Activated gamma-delta T cell treated with Interleukin-2 at 50 U/mL for 16 hours (primary cell): Measurements from ENCODE around the gene SMAD3.

Experiments used
- DNase-seq: peaks from one replicate; pipeline ENCODE4 v3.0.0-alpha.2; 2020

SMAD3 gene

DNA sequence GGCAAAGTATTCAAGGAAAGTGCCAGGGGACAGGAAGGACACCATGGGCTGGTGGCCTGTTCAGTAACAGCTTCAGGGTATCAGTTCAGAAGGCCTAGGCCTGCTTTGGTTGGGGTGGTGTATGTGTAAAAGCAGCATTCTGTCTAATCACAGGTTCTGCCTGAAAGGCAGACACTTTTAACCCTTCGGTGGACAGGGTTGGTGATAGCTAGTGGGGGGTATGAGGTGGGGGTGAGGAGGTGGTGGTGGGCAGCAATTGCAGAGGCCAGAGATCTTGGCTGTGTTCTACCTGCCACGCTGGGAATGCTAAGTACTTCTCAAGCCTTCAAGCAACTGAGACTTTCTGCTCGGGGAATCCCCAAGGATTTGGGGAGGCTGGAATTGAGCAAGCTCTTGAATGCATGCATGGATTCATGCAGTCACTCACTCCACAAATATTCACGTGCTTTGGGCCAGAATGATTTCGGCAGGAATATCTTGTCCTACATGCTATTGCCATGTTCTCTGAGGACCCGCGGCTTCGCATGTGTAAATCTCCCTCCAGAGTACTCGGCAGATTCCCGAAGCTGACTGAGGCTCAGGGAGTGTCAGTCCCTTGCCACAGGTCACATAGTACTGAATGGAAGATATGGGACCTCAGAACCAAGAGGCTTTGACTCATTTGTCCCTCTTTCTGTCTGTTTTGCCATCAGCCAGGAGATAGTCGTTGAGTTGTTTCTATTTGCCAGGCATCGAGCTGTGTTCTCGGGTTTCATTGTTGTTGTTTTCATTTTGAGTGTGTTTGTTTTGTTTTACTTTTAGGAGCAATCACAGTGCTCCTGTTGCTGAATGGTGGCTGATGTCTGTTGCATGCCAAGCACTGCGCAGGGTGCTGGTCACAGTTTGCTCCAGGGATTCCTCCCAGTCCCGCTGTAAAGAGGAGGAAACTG, 65.5 kb downstream of the SMAD3 start:
- no peak for DNase-seq

DNA sequence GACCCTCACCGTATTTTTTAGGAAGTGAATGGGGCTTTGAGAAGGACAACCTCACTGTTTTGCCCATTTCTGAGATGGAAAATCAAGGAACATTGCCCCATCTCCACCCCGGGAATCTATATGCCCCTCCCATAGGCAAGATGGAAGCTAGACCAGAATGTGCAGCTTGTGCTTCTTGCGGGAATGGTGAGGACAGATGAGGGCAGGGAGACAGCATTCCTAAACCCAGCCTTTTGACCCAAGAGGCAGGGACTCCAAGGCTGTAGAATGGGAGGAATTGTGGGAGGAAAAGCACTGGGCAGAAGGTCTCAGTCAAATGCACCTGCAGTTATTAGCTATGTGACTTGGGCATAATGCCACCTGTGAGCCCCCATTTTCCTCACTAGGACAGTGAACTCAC, 66.9 kb downstream of the SMAD3 start:
- DNase-seq = no peak

DNA sequence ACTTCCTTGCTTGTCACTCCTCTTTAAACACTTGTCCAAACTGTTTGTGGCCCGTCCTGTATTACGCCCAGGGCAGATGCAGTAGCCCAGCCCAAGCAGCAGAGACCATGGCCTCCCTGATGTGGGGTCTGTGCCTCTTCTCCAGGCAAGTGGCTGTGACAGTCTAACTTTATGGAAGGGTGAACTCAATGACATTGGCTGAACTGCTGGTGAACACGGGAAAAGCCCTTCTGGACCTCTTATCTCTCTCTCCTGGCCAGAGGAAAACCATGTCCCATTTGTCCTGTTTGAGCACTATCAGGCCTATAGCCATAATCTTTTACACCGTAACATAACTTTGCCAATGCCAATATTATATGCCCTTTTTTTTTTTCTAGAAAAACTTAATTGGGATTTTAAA, 67.6 kb downstream of the SMAD3 start:
- no peak for DNase-seq

DNA sequence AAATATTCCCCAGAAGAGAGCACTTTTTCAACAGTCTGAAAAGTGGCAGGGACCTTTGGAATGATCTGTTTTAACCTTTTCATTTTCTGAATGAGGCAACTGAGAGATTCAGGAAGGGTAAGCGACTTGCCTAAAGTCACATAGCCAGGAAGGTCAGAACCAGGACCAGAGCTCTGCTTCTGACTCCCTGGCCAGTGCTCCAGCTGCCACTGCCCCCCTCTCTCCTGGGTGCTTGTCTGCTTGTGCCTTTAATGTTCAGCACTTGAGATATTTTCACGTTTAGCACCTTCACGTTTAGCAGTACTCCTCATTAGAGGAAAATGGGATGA, 68.3 kb downstream of the SMAD3 start:
- DNase-seq = no peak

DNA sequence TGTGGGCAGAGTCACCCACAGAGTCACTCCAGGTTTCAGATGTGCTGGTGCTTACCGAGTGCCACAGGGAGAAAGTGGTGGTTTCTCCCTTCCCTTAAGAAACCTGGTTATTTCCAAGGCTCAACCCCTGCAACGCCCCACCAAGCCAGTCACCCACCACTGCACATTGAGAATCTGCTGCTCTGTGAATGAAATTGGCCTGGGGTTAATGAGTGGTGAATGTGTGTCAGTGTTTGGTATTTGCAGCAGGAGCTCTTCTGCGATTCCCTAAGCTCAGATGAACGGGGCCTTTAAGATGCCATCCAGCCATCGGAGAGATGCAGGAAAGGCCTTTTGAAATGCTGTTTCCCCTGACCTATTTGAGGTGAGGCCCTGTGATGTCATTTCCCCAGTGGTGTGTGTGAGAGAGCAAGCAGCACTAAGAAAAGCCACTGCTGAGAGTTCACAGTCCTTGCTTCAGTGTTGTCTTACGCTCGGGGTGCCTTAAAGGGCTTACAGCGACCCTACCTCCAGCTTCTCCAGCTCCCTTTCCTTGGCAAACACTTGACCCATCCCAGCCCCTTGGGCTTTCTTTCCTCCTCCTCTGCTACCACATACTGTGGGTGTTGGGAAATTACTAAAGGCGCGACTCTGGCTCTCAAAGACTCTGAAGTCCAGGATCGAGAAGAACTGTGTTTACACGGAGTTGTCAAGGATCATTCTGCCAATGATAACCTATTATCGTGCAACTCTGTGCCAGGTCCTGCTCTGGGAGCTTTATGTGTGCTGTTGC, 68.9 kb downstream of the SMAD3 start:
- peak; percentile 65 for DNase-seq

DNA sequence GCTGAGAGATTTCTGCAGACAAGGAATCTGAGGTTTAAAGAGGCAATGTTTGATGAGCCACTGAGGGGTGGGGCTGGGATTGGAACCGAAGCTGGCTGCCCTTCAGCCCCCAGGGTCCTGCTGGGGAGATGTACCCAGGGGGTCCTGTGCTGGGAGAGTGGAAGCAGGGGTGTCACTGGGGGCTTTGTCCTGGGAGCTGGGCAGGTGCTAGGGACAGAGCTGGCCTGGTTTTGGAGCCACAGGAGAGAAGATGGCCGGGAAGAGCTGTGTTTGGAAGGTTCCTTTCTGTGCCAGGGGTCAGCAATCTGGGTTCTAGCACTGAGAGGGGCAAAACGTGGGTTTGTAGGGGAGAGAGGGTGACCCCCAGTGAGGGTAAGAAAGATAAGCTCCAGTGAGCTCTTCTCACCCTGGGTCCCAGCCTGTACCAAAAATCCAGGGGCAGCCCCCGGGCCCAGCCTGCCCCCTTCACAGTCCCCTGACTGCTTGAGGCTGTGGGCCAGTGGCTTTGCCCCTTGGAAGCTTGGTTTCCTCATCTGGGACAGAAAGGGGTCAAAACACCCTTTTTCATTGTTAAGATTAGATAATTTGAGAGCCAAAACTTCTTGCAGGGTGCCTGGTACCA, 69.6 kb downstream of the SMAD3 start:
- no peak for DNase-seq

DNA sequence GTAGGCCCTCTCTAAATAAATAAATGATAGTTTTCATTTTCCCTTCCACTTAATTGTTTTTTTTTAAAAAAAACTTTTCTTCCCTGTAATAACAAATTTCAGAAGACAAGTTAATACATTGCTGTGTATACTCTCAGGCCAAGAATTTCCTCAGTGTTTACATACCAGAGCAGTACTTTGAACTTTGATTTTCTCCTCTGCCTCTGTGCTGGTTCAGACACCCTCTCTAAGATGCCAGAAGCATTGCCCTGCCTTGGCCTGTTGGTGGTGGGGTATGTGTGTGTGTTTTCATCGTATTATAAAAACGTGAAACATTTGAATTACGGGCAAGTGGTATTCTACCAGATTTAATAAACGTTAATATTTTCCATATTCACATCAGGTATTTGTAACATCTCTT, 70.1 kb downstream of the SMAD3 start:
- no peak for DNase-seq

DNA sequence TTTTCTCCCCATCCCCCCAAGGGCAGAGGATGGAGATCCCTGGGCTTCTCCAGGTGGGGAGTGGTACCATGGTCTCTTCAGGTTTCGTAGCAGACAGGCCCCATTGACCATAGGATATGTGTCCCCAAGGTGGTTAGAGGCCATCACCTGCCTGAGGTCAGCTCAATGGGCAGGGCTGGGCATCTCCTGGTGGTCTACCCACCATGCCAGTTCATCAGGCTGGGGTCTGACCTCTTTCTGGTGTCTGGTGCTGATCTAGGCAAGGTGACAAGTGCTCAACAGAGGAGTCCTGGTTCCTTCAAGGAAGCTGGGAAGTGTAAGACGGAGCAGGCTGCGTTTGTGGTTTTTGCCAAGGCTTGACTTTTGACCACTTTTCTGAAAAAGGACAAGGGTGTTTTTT, 71.4 kb downstream of the SMAD3 start:
- DNase-seq = no peak

DNA sequence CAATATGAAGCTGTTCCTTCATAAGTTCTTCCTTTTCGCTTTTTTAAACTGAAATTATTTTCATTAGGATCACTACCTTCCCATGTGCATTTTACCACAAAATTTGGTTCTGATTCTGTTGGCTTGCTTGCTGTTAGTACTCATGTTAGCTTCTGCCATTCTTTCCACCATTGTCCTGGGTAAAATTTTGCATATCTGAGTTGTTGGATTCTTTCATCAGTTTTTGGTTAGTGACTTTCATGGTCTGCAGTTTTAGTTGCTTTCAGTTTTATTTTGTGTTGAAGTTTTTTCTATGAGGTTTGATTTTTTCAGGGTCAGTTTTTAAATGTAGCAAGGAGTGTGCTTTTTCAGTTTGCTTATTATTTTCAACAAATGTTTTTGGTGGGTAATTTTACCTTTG, 71.9 kb downstream of the SMAD3 start:
- DNase-seq = no peak

DNA sequence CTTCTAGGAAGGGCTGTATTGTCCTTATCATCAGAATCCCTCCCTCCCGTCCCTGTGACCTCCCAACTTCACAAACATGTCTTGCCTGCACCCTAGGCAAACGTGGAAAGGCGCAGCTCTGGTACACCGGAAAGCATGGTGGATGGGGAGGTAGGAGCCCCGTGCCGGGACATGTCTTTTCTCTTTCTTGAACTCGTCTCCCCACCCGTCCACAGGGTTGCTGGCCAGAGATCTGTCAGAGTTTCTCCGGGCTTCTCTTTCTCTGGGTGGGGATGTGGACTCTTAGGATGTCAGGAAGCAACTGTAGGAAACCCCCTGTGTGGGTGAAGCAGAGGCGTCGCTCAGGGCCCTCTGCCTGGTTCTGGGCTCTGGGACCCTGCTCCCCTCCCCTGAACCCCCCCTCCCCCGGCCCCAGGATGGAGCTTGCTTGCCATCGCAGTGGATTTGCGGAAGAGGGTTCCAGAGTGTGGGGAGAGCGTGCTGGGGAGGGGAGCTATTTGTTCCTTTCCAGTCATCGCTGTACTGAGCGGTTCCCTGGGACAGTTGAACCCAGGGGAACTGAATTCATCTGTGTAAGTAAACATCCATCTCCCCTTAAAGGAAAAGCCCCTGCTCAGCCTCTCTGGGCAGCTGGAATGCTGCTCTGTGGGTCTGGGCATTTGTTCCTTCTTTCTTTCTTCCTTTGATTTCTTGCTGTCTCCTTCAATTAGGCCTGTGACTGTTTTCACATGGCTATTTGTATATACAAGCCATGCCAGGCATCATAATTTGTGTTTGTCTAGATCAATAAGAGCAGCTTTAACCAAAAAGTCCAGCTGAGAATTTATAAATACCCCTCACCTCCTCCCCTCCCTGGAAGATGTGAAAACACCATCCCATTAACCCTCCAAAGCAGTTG, 72.8 kb downstream of the SMAD3 start:
- DNase-seq = no peak

DNA sequence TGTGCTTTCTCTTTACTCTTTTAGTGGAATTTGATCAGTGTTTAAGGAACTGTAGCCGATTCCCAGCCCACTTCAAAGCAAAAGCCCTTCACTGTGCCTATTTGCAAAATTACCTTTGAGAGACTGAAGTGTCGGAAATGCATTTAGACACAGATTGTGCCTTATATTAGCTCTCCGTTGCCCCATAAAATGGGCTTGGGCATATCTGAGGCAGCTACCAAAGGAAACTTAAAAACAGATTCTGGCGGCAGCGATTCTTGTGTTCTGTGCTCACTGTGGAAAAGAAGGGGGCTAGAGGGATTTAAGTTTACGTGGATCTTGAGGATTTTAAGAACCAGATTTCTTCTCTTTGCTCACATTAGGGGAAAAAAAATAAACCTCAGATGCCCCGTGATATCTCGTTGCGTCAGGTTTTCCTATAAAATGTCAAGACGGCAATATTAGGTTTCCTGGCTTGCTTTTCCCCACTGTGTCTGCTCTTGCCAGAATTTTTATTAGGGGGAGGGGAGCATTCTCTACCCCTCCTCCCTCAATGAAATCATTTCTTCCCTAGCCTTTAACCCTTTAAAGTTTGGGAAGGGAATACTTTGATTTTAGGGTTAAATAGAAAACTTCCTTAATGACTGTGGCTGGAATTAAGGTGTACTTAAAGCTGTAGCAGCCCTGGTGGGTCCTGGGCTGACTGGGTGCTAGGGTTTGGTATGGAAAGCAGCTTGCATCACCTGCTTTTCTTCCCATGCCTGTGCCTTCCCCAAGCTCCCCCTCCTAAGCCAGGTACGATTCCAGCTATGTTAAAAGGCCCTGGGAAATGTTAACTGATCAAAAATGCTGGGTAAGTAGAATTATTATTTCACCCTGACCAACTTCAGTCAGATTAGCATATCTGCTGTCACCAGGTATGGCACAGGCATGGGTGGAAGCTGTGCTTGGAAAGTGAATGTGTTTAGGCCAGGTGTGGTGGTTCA, 73.8 kb downstream of the SMAD3 start:
- no peak for DNase-seq

DNA sequence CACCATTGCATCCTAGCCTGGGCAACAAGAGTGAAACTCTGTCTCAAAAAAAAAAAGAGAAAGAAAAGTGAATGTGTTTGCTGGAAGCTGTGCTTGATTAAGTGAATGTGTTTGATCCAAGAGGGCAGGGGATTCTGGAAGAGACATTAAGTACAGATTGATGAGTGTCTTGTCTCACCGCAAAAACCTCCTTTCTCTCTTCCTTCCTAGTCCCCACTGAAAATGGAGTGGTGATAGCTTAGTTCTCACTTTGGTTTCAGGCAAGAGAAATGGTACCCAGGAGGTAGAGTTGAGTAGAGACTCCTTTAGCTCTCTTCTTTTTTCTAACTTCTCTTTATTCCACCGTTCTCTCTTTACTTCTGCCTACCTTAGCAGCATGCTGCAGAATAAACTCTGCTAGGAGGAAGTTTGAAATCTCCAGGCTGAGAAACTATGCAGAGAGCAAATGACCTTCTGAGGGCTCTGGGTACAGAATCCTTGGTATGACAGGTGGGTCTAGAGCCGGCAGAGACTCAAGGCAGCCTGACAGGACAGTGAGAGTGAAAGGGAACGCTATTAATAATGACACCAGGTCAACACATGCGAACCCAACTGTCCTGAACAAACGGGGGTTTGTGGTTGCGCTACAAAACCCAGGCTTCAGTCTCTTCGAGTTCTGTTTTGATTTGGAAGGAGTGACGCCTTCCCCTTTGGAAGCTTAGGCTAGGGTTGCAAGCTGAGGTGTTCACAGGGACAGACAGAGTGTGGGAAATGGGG, 74.9 kb downstream of the SMAD3 start:
- DNase-seq = no peak

DNA sequence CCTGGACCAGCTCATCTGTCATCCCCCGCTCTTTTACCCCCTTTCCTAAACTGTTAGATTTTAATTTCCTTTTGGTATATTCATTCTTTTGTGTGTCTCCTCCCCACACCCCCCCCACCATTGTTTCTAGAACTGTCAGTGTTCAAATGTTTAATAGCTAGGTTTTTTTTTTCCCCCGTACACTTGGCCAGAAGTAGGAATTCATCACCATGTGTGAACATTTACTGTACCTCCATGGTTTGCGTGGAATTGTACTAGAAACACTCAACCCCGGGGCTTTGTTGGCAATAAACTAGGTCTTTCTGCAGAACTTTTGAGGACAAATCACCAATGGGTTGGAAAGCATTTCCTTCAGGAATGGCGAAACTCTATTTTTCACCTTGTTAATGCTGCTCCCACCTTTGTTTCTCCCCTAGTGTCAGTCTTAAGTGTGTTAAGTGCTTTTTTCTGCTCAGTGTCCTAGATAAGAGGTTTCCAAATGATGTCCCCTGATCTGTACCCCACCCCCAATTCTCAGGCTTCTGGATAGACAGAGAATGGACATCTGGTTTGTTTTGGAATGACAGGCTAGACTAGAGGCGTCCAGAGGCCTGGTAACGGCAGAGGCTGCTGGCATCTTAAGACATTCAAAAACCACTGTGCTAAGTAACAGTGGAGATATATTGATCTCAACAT, 76.8 kb downstream of the SMAD3 start:
- no peak for DNase-seq

DNA sequence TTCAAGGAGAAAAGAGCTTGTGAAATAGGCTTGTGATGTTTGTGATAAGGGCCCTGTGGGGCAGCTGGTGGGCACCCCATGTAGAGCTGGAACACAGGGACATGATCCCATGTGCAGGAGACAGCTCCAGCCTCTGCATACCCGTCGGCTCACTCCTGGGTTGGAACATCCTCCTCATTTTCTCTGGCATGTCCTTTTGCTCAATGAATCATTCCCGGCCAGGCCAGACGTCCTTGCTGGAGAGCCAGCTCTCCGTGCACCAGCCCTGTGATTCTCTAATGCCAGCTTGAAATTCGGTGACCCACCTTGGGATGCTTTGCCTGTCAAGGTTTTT, 77.3 kb downstream of the SMAD3 start:
- DNase-seq = no peak

DNA sequence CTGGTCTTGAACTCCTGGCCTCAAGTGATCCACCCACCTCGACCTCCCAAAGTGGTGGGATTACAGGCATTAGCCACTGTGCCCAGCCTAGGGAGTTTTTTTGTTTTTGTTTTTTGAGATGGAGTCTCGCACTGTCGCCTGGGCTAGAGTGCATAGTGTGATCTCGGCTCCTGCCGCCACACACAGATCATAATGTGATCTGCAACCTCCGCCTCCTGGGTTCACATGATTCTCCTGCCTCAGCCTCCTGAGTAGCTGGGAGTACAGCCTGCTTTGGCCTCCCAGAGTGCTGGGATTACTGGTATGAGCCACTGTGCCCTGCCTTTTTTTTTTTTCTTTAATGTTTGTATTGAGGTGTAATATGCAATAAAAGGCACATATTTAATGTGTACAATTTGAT, 78.2 kb downstream of the SMAD3 start:
- no peak for DNase-seq

DNA sequence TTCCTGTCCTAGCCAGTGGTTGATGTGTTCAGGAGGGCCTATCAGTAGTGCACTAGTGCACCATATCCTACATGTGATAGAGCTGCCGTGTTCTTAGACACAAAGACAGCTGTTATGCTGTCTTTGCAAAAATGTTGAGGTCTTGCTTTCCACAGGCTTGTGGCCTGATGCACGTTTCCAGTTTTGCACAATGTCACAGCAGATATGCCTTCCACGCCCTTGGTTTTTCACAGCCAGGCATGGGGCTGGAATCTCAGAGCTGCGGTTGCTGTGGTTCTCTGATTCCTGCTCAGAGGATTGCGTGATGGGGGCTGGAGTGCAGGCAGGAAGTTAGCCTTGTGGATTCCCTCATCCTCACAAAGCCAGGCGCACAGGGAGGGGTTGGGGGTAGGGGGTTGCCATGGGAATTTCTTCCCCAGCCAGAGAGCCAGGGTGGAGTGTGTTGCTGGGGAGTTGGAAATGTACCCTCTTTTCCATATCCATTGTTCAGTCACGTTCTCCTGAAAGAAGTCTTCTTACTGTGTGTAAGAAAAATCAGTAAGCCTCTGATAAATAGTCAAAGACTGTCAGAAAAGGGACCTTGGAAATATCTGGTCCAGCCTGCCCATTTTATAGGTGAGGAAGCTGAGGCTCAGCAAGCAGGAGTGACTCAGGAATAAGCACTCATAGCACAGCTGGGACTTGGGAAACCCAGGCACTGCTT, 79.4 kb downstream of the SMAD3 start:
- DNase-seq = no peak

DNA sequence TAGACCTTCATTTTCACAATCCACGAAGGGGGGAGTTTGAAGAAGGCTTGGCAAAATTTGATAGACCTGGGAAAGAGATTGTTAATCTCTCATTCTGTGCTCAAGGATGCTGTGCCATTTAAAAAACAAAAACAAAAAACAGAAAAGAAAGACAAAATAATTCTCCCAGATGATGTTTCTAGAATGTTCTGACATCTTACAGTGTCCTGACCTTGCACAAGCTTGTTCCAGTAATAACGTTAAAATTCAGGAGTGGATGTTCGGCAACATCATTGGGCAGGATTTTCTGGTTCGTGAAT, 79.9 kb downstream of the SMAD3 start:
- DNase-seq = no peak

DNA sequence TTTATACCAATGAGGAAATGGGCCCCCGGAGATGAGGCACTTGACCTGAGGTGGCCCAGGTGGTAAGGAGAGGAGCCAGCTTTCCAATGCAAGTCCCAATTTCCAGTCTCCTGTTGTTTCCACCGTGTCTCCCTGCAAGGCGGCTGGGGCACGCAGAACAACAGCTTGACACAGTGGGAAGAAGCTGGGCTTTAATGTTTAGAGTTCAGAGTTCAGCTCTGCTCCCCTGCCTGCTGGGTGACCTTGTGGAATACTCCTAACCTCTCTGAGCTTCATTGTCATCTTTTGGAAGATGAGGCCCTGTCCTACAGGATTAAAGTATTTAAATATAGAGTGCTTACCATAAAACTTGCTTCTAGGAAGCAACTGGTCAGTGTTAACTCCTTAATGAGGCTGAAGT, 80.3 kb downstream of the SMAD3 start:
- no peak for DNase-seq

DNA sequence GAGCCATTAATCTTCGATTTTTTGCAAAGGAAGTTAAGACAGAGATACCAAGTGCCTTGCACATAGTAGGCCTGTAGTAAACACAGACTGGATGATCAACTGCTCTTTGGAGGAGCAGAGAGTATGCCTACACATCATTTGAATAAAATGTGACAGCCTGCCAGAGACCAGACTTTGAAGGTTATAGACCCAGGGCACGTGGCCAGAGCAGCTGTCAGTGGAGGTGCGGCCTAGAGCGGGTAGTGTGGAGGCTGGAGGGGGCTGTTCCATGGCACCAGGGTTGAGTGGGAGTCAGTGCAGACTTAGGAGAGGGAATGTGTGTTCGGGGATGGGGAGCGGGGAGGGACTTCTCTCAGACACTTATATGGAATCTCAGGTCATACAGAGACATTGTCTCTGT, 80.8 kb downstream of the SMAD3 start:
- DNase-seq = no peak

DNA sequence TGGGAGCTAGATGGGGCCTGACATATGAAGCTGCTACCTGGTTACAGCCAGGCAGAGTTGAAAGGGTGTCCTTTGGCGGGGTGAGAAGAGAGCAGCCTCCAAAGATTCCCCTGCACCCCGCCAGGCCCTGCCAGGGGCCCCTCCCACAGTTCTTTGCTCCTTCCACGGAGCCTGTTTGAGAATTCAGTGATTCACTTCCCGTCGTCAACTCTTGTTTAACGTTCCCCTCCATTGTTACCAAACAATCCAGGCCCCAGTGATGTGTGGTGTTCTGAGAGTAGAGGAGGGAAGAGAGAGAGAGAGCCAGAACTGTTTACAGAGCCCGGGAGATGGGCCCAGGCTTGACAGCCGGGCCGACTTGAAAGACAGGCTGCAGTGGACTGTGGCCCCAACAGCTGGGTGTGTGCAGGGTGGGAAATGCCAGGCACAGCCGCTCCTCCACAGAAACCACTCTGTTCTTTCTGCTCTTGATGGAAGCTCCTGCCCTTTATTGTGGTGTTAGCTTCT, 81.5 kb downstream of the SMAD3 start:
- no peak for DNase-seq
